Loucy (cell line): Measurements from ENCODE around the gene CAMTA1.

ENCODE experiments used
- CTCF ChIP-seq: fragments of 200-600 bp; sonication (generic); conservative IDR thresholded peaks from 2 replicates; pipeline ENCODE4 v1.5.1; 2014; ENCODE audit warnings: mild to moderate bottlenecking, antibody characterized with exemption, low read length
- EZH2phosphoT487 ChIP-seq: fragments of 200-600 bp; IDR thresholded peaks from 2 replicates; pipeline ENCODE4 v1.6.1; 2018; ENCODE audit warnings: antibody characterized with exemption, mild to moderate bottlenecking, moderate library complexity, borderline replicate concordance

- TF ChIP-seq CTCF (no peak), EZH2phosphoT487 (no peak)
Measured at GRCh38 chr1:7385471-7386225, 600.4 kb downstream of the CAMTA1 start.
